NCI-H187 (cell line): Measurements from ENCODE around the gene NR2C2AP.

Source experiments
- DNase-seq, 2 experiments: peaks; one replicate each; lab custom pipeline; 2025; lab: John Stamatoyannopoulos, UW

Gene NR2C2AP

GRCh38 chr19:19214892-19215291, 11.7 kb upstream of the NR2C2AP start:
- DNase-seq = no peak

- no peak for DNase-seq
Observed at GRCh38 chr19:19214159-19214490, 10.9 kb upstream of the NR2C2AP start.

- no peak for DNase-seq
Observed at GRCh38 chr19:19213426-19214158, 10.4 kb upstream of the NR2C2AP start.

GRCh38 chr19:19212916-19213315, 9.7 kb upstream of the NR2C2AP start:
- no peak for DNase-seq

- no peak for DNase-seq
Observed at GRCh38 chr19:19211499-19212420, 8.5 kb upstream of the NR2C2AP start, which contains the start of gene NCAN. Gene NCAN, plus strand, starts transcription at chr19:19211958. Its CDS starts 4,996 bp downstream, at chr19:19216954.

- peak in 1 of 2 experiments; percentile 8 for DNase-seq
Observed at GRCh38 chr19:19209372-19209771, 6.2 kb upstream of the NR2C2AP start.

GRCh38 chr19:19207637-19208572, 4.7 kb upstream of the NR2C2AP start:
- no peak for DNase-seq

- no peak for DNase-seq
Observed at GRCh38 chr19:19206938-19207337, 3.7 kb upstream of the NR2C2AP start.

GRCh38 chr19:19205416-19206410, 2.5 kb upstream of the NR2C2AP start:
- DNase-seq = no peak

GRCh38 chr19:19204181-19204580, 967 bp upstream of the NR2C2AP start:
- DNase-seq = no peak

GRCh38 chr19:19202707-19203011, 555 bp downstream of the NR2C2AP start:
- no peak for DNase-seq

GRCh38 chr19:19201697-19202630, 1.2 kb downstream of the NR2C2AP start:
- no peak for DNase-seq

GRCh38 chr19:19193926-19194325, 9.3 kb downstream of the NR2C2AP start:
- DNase-seq = no peak

- DNase-seq = no peak
Observed at GRCh38 chr19:19192910-19193423, 10.2 kb downstream of the NR2C2AP start.

GRCh38 chr19:19192078-19192882, 10.9 kb downstream of the NR2C2AP start, which contains the start of the genes BORCS8 and RFXANK:
Gene BORCS8, minus strand, starts transcription at chr19:19192152. Its CDS starts 35 bp downstream, at chr19:19192117.
Gene RFXANK, plus strand, starts transcription at chr19:19192258. Its CDS starts 1,689 bp downstream, at chr19:19193947.
- peak; percentile 76 to 96 for DNase-seq

- no peak for DNase-seq
Observed at GRCh38 chr19:19191768-19192077, 11.5 kb downstream of the NR2C2AP start.

- DNase-seq = no peak
Observed at GRCh38 chr19:19186742-19187141, 16.5 kb downstream of the NR2C2AP start.

GRCh38 chr19:19185853-19186740, 17.1 kb downstream of the NR2C2AP start:
- no peak for DNase-seq
